H1 (cell line): Measurements from ENCODE around the gene PARD6B. TPM values are rescaled to one million over a fixed set of nuclear protein-coding genes. Genes with fewer than 3 reads are reported as not detected.

ENCODE experiments used
- CTCF ChIA-PET: fragments of 300-600 bp; sonication (Branson Sonifier 250); formaldehyde crosslinking; loops from one replicate; lab custom pipeline; 2021; ENCODE audit not compliant: partially characterized antibody; lab: Charles Lee
- POLR2A ChIA-PET: fragments of 300-600 bp; sonication (Branson Sonifier 250); formaldehyde crosslinking; loops from one replicate; lab custom pipeline; 2021; ENCODE audit warnings: inconsistent platforms; ENCODE audit not compliant: partially characterized antibody; lab: Charles Lee
- DNase-seq, 2 experiments: peaks; one replicate each; pipeline versions ENCODE4 v3.0.0 to v3.0.0-alpha.2; 2010 to 2022; ENCODE audit warnings: low spot score in 2 of 2, low read depth in 1 of 2, mixed read lengths in 1 of 2
- FAIRE-seq: peaks from 2 replicates; lab custom pipeline; 2011; peaks lifted over from hg19 to GRCh38; lab: Jason Lieb, UNC
- H2AFZ ChIP-seq: 2 replicates; pipeline ENCODE4 v1.8.1; 2012; ENCODE audit warnings: low read length, inconsistent platforms
- H2AK5ac ChIP-seq: 2 replicates; pipeline ENCODE4 v1.6.1; 2013; ENCODE audit warnings: low read depth, low read length
- H2BK120ac ChIP-seq: replicated peaks from 2 replicates; pipeline ENCODE3; 2013; ENCODE audit warnings: low read depth, low read length, inconsistent platforms
- H2BK12ac ChIP-seq: 2 replicates; pipeline ENCODE4 v1.6.1; 2013; ENCODE audit warnings: low read depth, low read length
- H2BK15ac ChIP-seq: 2 replicates; pipeline ENCODE4 v1.6.1; 2013; ENCODE audit warnings: low read length
- H2BK20ac ChIP-seq: 2 replicates; pipeline ENCODE4 v1.6.1; 2013; ENCODE audit warnings: low read length
- H2BK5ac ChIP-seq: 2 replicates; pipeline ENCODE4 v1.6.1; 2013; ENCODE audit warnings: low read depth, low read length
- H3K14ac ChIP-seq: 2 replicates; pipeline ENCODE4 v1.6.1; 2013; ENCODE audit warnings: inconsistent platforms; ENCODE audit not compliant: insufficient read length
- H3K18ac ChIP-seq: 2 replicates; pipeline ENCODE4 v1.6.1; 2013; ENCODE audit warnings: low read length; ENCODE audit errors: extremely low read depth
- H3K23ac ChIP-seq: 2 replicates; pipeline ENCODE4 v1.6.1; 2013; ENCODE audit warnings: inconsistent platforms; ENCODE audit not compliant: insufficient read length
- H3K23me2 ChIP-seq: 2 replicates; pipeline ENCODE4 v1.6.1; 2013; ENCODE audit warnings: low read depth, low read length
- H3K27ac ChIP-seq: 2 replicates; pipeline ENCODE4 v1.6.1; 2011; ENCODE audit warnings: low read depth, low read length, inconsistent platforms
- H3K27me3 ChIP-seq, 4 experiments: replicated peaks in 1 of 4; 1 replicate in 1 of 4; 2 replicates in 3 of 4; pipeline versions ENCODE4 v1.6.1 to v1.8.1; 2011 to 2013; ENCODE audit warnings: low read length in 3 of 4, mild to moderate bottlenecking in 3 of 4, inconsistent platforms in 2 of 4, mixed read lengths in 2 of 4, moderate library complexity in 1 of 4; ENCODE audit not compliant: control insufficient read depth in 3 of 4, insufficient read depth in 3 of 4; ENCODE audit errors: extremely low read depth in 1 of 4
- H3K36me3 ChIP-seq, 4 experiments: 2 replicates each; pipeline versions ENCODE4 v1.6.1 to v1.8.1; 2011 to 2013; ENCODE audit warnings: mild to moderate bottlenecking in 4 of 4, low read length in 3 of 4, moderate library complexity in 2 of 4, control low read depth in 1 of 4, inconsistent platforms in 1 of 4; ENCODE audit not compliant: insufficient read depth in 4 of 4, control insufficient read depth in 2 of 4
- H3K4ac ChIP-seq: replicated peaks from 2 replicates; pipeline ENCODE3; 2013; ENCODE audit warnings: low read length, low read depth, mixed read lengths, inconsistent platforms; ENCODE audit not compliant: insufficient read length
- H3K4me1 ChIP-seq, 4 experiments: replicated peaks in 1 of 4; 1 replicate in 1 of 4; 2 replicates in 3 of 4; pipeline versions ENCODE4 v1.6.1 to v1.8.1; 2011 to 2013; ENCODE audit warnings: low read length in 3 of 4, inconsistent platforms in 2 of 4, mixed read lengths in 1 of 4; ENCODE audit not compliant: insufficient read depth in 4 of 4, control insufficient read depth in 3 of 4
- H3K4me2 ChIP-seq, 2 experiments: 2 replicates each; pipeline versions ENCODE4 v1.6.1 to v1.8.1; 2011 to 2013; ENCODE audit warnings: low read depth in 2 of 2, low read length in 2 of 2, control low read depth in 1 of 2, inconsistent platforms in 1 of 2, mild to moderate bottlenecking in 1 of 2; ENCODE audit not compliant: insufficient read depth in 1 of 2
- H3K4me3 ChIP-seq, 4 experiments: fragments of 200-600, 300-600 bp in 1 of 4; sonication (generic), shearing (Covaris generic), sonication (Bioruptor Twin) in 1 of 4; 2 replicates each; pipeline versions ENCODE4 v1.5.1 to v1.8.1; 2011 to 2016; ENCODE audit warnings: low read length in 4 of 4, low read depth in 3 of 4, control low read depth in 2 of 4, inconsistent platforms in 2 of 4, mild to moderate bottlenecking in 2 of 4, mixed read lengths in 1 of 4, moderate library complexity in 1 of 4; ENCODE audit not compliant: insufficient read depth in 2 of 4; ENCODE audit errors: extremely low read depth in 1 of 4
- H3K56ac ChIP-seq: replicated peaks from 2 replicates; pipeline ENCODE3; 2013; ENCODE audit warnings: low read depth, mild to moderate bottlenecking, mixed read lengths, low read length, inconsistent platforms; ENCODE audit not compliant: insufficient read length
- H3K79me1 ChIP-seq: 2 replicates; pipeline ENCODE4 v1.6.1; 2013; ENCODE audit warnings: low read depth, low read length, control low read depth
- H3K79me2 ChIP-seq, 2 experiments: 2 replicates each; pipeline versions ENCODE4 v1.6.1 to v1.8.1; 2012 to 2013; ENCODE audit warnings: low read length in 2 of 2, mild to moderate bottlenecking in 2 of 2, inconsistent platforms in 1 of 2; ENCODE audit not compliant: insufficient read depth in 2 of 2, control insufficient read depth in 1 of 2
- H3K9ac ChIP-seq, 4 experiments: replicated peaks in 1 of 4; 1 replicate in 1 of 4; 2 replicates in 3 of 4; pipeline versions ENCODE4 v1.6.1 to v1.8.1; 2011 to 2013; ENCODE audit warnings: low read depth in 3 of 4, low read length in 3 of 4, control low read depth in 2 of 4, mild to moderate bottlenecking in 2 of 4, moderate library complexity in 2 of 4, inconsistent platforms in 1 of 4; ENCODE audit errors: extremely low read depth in 1 of 4
- H3K9me3 ChIP-seq, 2 experiments: 2 replicates each; pipeline versions ENCODE4 v1.6.1 to v1.8.1; 2012 to 2013; ENCODE audit warnings: mild to moderate bottlenecking in 2 of 2, moderate library complexity in 2 of 2, control low read depth in 1 of 2, inconsistent platforms in 1 of 2, low read depth in 1 of 2, low read length in 1 of 2, mixed read lengths in 1 of 2; ENCODE audit not compliant: insufficient read depth in 2 of 2
- H4K20me1 ChIP-seq, 2 experiments: replicated peaks in 1 of 2; 2 replicates each; pipeline versions ENCODE3 to v1.8.1; 2011 to 2013; ENCODE audit warnings: inconsistent platforms in 2 of 2, low read length in 2 of 2, mild to moderate bottlenecking in 1 of 2; ENCODE audit not compliant: insufficient read depth in 2 of 2, control insufficient read depth in 1 of 2
- H4K5ac ChIP-seq: 2 replicates; pipeline ENCODE4 v1.6.1; 2013; ENCODE audit warnings: low read length, low read depth, mixed read lengths, inconsistent platforms; ENCODE audit not compliant: insufficient read length
- H4K8ac ChIP-seq: 2 replicates; pipeline ENCODE4 v1.8.0; 2013; ENCODE audit warnings: mild to moderate bottlenecking, moderate library complexity, low read length, inconsistent platforms; ENCODE audit not compliant: insufficient read depth; ENCODE audit errors: extremely low read depth
- H4K91ac ChIP-seq: replicated peaks from 2 replicates; pipeline ENCODE3; 2013; ENCODE audit warnings: low read length, mixed read lengths, inconsistent platforms; ENCODE audit not compliant: insufficient read length
- CHD2 ChIP-seq: IDR thresholded peaks from 2 replicates; pipeline ENCODE4 v1.6.1; 2012; ENCODE audit warnings: low read length, improper control_type of control experiment
- TAF1 ChIP-seq: IDR thresholded peaks from 2 replicates; pipeline ENCODE4 v1.6.1; 2011; ENCODE audit warnings: mild to moderate bottlenecking, low read depth, low read length
- WGBS, 2 experiments: shearing (Covaris generic) in 1 of 2; methylation state at CpG; one replicate each; pipeline versions ENCODE4 v1.1.6 to v1.1.7; 2013 to 2015; ENCODE audit warnings: low lambda C conversion rate in 2 of 2, mixed read lengths in 2 of 2, inconsistent platforms in 1 of 2, low coverage in 1 of 2, missing lambda C conversion rate in 1 of 2; ENCODE audit not compliant: insufficient replicate concordance in 2 of 2, insufficient coverage in 1 of 2, insufficient read length in 1 of 2; ENCODE audit errors: extremely low coverage in 1 of 2, missing lambda C conversion rate in 1 of 2; 5-methylcytosine and 5-hydroxymethylcytosine counted together
- polyA plus RNA-seq, 7 experiments: library from polyadenylated mRNA; depleted of rRNA in 3 of 7; stranded (reverse) in 5 of 7; unstranded in 2 of 7; fragments of >200 nt in 5 of 7; fragments of 200-250 nt in 2 of 7; gene quantifications; 1 replicate in 5 of 7; 2 replicates in 1 of 7; 4 replicates in 1 of 7; pipeline versions ENCODE4 v1.2.1 to v1.2.3, GENCODE V29; 2011 to 2013; ENCODE audit warnings: missing spikeins in 2 of 7, mixed read lengths in 2 of 7
- total RNA-seq: library from RNA; stranded (reverse); fragmentation: NEBNext Ultra II Directional; extraction: Animal tissue kit (Norgen Biotek cat#: 25700); gene quantifications from 2 replicates; pipeline ENCODE4 v1.2.1, GENCODE V29; 2021

PARD6B gene
- total and polyA plus RNA-seq, 2 of the 8 experiments (the other 6 are each of a cell fraction or from before 2014, with no cell fraction given): 5.2 to 34.1 TPM

DNA sequence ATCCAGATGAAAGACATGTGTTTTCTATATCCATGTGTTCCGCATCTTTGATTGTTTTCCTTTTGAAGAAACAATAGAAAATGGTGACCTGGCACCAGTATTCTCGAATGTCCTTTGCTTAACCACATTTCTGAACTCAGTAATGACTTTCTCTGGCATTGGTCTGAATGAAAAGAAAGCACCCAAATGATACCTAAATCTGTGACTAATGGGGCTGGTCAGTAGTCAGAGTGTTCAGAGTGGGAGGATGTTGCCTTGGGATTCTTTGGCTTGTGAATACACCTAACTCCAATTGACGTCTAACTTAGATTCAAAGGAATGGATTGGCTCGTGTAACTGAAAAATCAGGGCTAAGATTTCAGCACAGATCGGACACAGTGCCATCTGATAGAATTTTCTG is 27.1 kb downstream of the PARD6B start:
- no peak overlapping the region for H2AK5ac ChIP-seq
- no peak overlapping the region for H3K9ac ChIP-seq
- POLR2A ChIA-PET: interaction anchor here (1.3 to 1.4 kb wide), 2 partner anchors 8 to 9 kb away, joined by 3 to 4 read pairs; no protein-coding TSS in a partner anchor
- no peak overlapping the region for H4K8ac ChIP-seq
- H3K27me3 ChIP-seq: no peaks in the 10 kb centered on the region
- H3K18ac ChIP-seq: no peak overlapping the region
- 83% methylated on average over 5 of the region's 5 CpGs; no CpG with 5 or more reads in 1 of the 2 experiments for WGBS, 2 experiments
- DNase-seq (no peak), FAIRE-seq (no peak)
- H3K36me3 ChIP-seq: no peaks in the 10 kb centered on the region
- H3K23me2 ChIP-seq: 0 out of 2 replicates have a peak, but pooled peaks cover 2% of the 10 kb centered on the region
- no peak overlapping the region for H3K27ac ChIP-seq
- peaks cover 0 to 4% (median 3%) of the 10 kb centered on the region in 4 experiments; a peak in 3 of 7 replicates for H3K4me1 ChIP-seq
- no peak overlapping the region for H3K4ac ChIP-seq
- no peak overlapping the region for H2BK15ac ChIP-seq
- H2BK120ac ChIP-seq: no peak overlapping the region
- H2AFZ ChIP-seq: 0 out of 2 replicates have a peak overlapping the region, but pooled peaks have one; percentile 5
- H3K79me2 ChIP-seq: no peaks in the 10 kb centered on the region
- H3K79me1 ChIP-seq: no peaks in the 10 kb centered on the region
- no peak overlapping the region for H2BK12ac ChIP-seq
- no peak overlapping the region for H3K23ac ChIP-seq
- no peak overlapping the region for H3K56ac ChIP-seq
- TF ChIP-seq CHD2 (no peak), TAF1 (no peak)
- no peak overlapping the region for H3K14ac ChIP-seq
- no peaks in the 10 kb centered on the region for H3K9me3 ChIP-seq
- no peak overlapping the region for H4K5ac ChIP-seq
- H4K91ac ChIP-seq: no peak overlapping the region
- no peak overlapping the region for H2BK20ac ChIP-seq
- CTCF ChIA-PET: interaction anchor here (2.7 kb wide), 1 partner anchor 10 kb away, joined by 12 read pairs; no protein-coding TSS in a partner anchor
- no peak overlapping the region for H3K4me3 ChIP-seq
- H3K4me2 ChIP-seq: no peak overlapping the region
- H2BK5ac ChIP-seq: no peak overlapping the region
- H4K20me1 ChIP-seq: no peaks in the 10 kb centered on the region
